Astrocyte of the hippocampus (primary cell): ENCODE results near the gene RBP7.

Experiments
- DNase-seq: peaks from one replicate; pipeline ENCODE4 v3.0.0; 2011; ENCODE audit warnings: low read depth, low spot score

The RBP7 gene

GRCh38 chr1:10065344-10065685, 68.3 kb downstream of the RBP7 start:
- DNase-seq: no peak
